Cardiac fibroblast (primary cell): ENCODE measurements around the gene ZNF552.

Experiments
- DNase-seq, 2 donors: peaks; one replicate each; pipeline versions ENCODE4 v3.0.0 to v3.0.0-alpha.2; 2010; ENCODE audit warnings: low read depth in 2 of 2
- H3K4me3 ChIP-seq, 2 donors: replicated peaks in 1 of 2; 1 replicate in 1 of 2; 2 replicates in 1 of 2; pipeline ENCODE4 v1.5.1; 2011; ENCODE audit warnings: low read depth in 2 of 2, low read length in 2 of 2, mild to moderate bottlenecking in 2 of 2, moderate library complexity in 1 of 2
- TF ChIP-seq, protein P1 (sequence below): IDR thresholded peaks from one replicate; pipeline ENCODE4 v1.5.1; 2011; ENCODE audit warnings: low read depth, mild to moderate bottlenecking, low read length, inconsistent platforms

ZNF552 gene

DNA sequence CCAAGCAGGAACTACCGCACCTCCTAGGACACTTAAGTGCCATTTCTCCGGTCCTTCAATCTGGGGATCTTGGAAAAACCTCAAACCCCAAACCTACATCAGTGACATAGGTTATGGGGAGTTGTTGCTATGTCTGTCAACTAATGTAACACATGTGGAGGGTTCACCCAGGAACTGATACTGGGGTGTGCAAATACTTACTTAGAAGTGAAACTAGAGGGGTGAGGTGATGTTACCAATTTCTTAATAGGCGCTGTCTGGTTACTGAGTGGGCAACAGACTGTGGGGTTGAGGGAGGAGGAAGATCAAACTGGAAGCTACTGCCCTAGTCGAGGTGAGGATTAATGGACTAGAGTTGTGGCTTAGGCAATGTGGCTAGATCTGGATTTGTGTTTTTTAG lies 43.3 kb downstream of the ZNF552 start:
- no peak for DNase-seq
- TF ChIP-seq, protein P1, sequence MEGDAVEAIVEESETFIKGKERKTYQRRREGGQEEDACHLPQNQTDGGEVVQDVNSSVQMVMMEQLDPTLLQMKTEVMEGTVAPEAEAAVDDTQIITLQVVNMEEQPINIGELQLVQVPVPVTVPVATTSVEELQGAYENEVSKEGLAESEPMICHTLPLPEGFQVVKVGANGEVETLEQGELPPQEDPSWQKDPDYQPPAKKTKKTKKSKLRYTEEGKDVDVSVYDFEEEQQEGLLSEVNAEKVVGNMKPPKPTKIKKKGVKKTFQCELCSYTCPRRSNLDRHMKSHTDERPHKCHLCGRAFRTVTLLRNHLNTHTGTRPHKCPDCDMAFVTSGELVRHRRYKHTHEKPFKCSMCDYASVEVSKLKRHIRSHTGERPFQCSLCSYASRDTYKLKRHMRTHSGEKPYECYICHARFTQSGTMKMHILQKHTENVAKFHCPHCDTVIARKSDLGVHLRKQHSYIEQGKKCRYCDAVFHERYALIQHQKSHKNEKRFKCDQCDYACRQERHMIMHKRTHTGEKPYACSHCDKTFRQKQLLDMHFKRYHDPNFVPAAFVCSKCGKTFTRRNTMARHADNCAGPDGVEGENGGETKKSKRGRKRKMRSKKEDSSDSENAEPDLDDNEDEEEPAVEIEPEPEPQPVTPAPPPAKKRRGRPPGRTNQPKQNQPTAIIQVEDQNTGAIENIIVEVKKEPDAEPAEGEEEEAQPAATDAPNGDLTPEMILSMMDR: no peak
- H3K4me3 ChIP-seq: no peak overlapping the region

DNA sequence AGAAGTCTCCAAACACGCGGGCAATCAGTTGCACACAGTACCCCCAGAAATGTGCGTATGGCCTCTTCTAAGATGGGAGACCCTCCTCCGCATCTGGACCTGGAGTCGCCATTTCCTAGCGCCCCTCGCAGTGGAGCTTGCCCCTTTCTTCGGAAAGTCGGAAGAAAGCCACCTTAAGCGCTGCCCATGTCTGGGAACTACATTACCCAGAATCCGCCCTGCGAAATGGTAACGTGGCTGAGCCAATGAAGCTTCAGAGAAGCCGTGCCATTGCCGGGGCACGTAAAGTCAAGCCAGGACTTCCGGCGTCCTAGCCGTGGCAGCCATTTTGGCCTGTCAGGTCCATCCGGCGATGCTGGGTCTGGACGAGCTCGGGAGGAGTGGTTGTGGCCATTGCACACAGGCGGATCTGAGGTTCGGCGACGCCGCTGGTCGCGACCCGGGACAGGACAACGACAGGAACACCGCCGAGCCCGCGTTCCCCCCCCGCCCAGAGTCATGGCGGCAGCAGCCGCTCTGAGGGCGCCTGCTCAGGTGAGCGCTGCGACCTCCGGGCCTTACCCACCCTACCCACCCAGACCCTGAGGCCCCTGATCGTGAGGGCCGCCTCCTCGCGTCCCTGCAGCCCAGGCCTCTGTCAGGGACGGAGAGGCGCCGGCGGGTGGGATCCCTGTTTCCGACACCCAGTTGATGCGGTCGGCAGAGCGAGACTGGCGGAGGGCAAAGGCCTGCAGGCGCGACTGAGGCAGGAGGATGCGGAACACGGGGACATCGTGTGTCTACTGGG lies 45.2 kb downstream of the ZNF552 start, which contains the start of gene ZNF586:
Gene ZNF586 (plus strand): TSS at position 332 of the 787 bp plus-strand sequence. CDS start 167 bp downstream, at position 499.
- H3K4me3 ChIP-seq: peak within 1 kb of the TSS; percentile 89 to 92
- peak; percentile 93 to 94 for DNase-seq
- TF ChIP-seq, protein P1: no peak

DNA sequence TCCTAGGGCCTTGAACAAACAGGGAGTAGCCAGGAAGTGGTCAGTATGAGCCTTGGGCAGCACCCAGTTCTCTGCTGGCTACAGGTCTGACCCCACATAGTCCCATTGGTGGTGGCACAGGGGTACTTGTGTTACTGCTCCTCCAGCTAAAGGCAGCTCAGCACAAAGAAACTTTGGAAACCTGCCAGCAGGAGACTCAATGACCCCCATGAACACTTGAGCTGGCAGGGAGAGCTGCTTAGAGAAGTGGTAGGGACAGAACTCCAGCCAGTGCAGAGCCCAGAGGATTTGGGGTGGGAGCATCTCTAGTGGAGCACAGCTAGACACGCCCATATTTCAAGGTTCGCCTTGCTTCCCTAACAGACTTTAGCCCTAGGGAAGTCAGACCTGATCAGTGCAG lies 55.6 kb downstream of the ZNF552 start:
- no peak overlapping the region for H3K4me3 ChIP-seq
- TF ChIP-seq, protein P1: no peak
- no peak for DNase-seq

DNA sequence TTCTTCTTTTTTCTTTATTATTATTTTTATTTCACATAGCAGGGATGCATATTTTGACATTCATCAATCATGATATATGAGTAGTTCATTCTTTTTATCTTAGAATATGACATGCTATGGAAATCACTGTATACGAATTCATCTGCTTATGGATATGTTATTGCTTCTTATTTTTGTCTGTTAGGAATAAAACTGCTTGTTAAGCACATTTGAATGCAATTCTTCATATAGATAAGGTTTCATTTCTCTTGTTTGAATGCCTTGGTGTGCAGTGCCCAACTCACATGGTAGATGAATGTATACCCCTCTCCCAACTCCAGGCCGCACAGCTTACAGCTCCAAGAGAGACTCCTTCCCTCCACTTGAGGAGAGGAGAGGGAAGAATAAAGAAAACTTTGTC lies 56.8 kb downstream of the ZNF552 start:
- no peak for DNase-seq
- TF ChIP-seq, protein P1: no peak
- H3K4me3 ChIP-seq: no peak overlapping the region
